ENCODE data around the gene CD58.

CD58 gene

DNA sequence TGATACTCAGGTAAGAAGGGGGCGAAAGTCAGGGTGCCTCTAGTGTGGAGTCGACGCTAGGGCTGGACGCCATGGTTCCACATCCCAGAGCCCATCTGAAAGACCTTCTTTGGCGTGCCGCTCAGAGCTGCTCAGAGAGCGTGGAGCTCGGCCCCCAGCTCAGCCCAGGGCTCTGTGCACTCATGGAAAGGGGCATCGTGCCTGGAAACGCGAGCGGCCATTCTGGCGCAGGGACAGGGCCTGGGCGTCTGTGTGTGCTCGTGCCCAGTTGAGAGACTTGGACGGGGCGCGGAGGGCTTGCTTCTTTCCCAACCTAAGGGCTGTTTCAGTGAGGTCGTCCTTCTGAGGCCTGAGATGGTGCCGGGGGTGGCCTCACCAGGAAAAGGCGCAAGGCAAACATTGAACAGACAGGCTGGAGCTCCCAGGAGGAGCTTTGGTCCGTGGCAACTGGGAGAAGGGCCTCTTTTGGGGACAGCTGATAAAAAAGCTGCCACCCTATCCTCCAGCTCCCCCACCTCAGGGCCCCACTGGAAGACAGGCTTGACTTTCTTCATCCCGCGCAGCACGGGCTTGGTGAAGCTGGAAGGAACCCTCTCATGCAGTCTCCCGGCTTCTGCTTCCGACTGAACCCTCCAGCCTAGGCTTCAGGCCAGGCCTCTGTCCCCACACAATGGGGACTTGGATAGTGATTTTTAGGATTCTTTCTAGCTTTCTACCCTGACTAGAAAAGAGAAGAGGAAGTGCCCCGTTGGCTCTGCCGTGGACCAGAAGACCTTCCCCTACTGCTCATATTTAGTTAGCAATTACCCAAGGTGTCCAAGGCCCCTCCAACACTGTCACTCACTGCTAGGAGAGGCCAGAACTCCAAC, 77.1 kb downstream of the CD58 start:
- DNase-seq = no peak

DNA sequence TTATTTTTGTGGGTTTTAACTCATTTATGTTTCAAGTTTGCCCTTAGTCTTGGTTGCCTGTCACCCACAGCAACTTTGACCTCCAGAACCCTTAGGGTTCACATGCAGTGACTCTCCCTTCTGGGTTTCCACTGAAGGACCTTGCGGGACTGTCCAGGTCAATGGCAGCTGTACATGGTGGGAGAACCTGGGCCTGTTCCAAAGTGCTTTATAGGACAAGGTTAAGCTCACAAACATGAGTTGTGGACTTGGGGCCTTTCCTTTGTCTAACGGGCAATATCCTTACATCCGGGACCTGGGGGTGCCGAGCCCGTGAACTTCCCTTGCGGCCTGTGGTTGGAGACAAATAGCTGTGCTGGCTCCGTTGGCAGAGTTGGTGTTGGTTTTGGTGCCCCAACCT, 77.8 kb downstream of the CD58 start:
- DNase-seq = no peak

DNA sequence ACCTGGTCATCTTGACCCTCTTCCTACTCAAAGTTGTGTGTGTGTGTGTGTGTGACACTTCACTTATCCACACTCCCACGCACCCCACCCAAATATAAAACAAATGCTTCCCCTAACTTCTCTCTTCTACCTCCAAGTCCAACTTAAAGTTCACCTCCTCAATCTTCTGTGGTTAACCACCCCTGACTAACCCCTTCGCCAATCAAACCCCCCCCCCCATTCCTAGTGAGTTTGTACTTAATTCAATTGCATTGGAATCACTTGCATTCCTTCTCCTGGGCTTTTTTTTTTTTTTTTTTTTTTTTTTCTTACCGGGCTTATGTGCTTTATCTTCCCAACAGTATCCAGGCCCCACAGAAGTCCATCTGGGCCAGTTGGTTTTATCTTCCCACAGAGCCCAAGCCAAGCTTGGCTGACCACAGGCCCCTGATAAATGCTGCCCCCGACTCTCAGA, 78.4 kb downstream of the CD58 start:
- peak in 1 of 56 donors; percentile 94 for DNase-seq

GRCh38 chr1:116491700-116492357, 79.0 kb downstream of the CD58 start:
- peak in 15 of 56 donors; percentile 15 to 54 (median 28) for DNase-seq

DNA sequence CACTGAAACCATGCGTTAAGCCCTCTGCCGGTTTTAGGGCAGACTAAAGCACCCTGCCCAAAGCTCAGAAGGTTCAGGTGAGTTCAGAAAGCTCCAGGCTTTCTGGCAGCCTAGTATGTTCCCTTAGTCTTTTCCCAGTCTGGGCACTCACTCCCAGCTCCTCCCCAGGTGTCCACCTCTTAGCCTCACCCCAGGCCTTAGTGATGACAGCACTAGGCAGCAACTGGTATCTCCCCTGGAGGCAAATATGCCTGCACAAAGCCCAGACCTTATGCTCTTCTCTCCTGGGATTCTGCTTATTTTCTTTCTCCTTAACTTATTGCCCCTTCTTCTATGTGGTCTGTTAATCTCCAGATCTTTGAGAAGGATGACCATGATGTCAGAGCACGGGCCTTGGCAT, 80.2 kb downstream of the CD58 start:
- no peak for DNase-seq

- DNase-seq = peak in 29 of 56 donors; percentile 7 to 58 (median 26)
Observed at GRCh38 chr1:116489231-116489697, 81.6 kb downstream of the CD58 start.

GRCh38 chr1:116488071-116488470, 82.8 kb downstream of the CD58 start:
- no peak for DNase-seq

DNA sequence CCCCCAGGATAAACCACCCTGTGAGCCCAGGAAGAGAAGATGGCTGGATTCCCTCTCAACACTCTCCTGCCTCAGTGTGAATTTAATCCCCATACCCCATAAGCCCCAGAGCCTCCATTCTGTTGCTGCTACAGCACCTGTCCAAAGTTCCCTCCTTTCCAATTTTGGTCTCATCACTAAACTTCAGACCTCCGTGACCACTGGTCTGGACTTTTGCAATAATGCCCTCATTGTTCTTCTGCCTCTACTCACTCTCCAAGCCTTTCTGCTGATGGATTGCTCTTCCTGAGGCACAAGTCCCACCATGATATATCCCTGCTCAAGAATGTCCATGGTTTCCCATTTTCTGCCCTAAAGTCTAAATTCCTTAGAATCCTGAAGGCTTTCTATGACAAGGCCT, 83.2 kb downstream of the CD58 start:
- no peak for DNase-seq

- DNase-seq = no peak
Observed at GRCh38 chr1:116487031-116487430, 83.8 kb downstream of the CD58 start.

GRCh38 chr1:116486424-116486823, 84.4 kb downstream of the CD58 start:
- DNase-seq = no peak

DNA sequence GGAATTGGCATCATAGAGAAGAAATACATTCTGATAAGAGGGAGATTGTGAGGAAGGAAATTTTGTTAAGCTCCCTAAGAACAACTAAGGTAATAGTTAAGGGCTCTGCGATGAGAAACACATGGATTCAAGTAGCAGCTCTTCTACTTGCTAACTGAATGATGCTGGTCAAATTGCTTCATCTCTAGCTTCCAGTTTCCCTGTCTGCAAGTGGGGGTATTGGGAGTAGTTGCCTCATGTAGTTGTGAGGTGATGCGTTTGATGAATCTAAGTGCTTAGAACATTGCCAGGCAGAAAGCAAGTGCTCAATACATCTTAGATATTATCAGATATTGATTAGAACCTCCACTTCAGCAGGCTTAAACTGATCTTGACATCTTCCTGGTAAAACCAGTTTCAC, 84.8 kb downstream of the CD58 start:
- no peak for DNase-seq

GRCh38 chr1:116485071-116485735, 85.6 kb downstream of the CD58 start:
- peak in 54 of 56 donors; percentile 31 to 94 (median 76) for DNase-seq

DNA sequence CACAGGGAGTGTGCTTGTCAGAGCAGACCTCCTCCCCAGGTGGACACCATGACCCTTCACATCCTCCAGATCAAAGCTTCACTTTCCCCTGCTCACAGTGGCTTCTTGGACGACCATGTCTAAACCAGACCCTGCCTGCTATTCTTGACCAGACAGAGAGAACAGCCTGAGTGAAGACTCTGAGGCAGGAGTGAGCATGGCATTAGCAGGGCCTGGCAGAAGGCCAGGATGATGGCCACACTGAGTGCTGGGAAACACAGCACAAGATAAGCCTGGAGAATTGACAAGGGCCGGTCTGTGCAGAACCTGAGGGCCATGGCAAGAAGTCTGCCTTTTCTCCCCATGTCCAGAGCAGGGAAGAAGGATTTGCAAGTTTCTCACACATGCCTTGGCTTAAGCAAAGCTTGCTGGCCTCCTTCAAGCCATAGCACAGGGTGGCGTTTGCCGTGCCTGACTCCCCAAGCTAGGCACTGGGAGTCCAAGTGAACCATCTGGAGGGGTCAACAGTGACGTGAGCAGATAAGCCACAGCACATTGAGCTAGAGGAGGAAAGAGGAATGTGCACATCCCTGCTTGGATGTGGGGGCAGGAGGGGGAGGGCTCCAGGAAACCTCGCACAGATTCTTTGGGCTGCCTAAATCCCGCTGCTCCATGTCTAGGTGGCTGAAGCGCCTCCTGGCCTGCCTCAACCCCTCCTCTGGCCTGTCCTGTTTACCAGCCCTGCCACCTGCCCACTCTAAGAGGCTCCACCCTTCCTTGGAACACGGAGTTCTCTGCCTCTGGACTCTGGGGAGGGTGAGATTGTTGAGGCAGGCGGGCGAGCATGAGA, 87.1 kb downstream of the CD58 start:
- DNase-seq = peak in 1 of 56 donors; percentile 10

DNA sequence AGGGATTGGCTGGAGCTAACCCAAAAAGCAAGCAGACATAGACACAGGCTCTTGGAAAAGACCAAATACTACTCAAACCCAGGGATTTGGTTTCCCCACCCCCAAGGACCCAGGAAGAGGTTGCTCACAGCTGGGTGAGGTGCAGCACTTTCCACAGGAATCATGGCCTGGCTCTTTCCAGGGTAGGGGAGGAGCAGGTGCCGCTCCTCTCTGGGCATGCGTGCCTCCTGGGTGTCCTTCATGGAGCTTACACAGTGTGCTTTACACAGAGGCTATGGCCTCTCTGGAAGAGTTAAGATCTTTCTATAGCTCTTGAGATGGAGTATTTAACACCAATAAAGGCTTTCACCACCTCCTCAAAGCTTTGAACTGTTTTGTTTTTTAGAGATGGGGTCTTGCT, 88.3 kb downstream of the CD58 start:
- DNase-seq = no peak

DNA sequence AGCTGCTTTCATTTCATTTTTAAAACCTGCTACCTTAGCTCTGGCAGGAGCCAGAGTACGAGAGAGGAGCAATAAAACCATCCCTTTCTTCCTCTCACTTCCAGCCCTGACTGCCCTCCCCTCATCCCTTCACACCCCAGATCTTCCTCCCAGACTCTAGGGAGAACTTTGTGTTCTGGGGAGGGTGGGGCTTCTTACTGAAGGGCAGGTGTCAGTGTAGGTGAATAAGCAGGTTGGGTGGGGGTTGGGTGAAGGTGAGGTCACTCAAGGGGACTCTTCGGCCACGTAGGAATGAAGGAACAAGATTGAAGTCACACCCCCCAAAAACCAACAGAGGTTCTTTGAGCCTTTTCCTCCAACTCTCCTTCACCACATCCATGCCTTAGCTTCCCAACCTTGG, 88.9 kb downstream of the CD58 start:
- DNase-seq = no peak

- DNase-seq = no peak
Observed at GRCh38 chr1:116478621-116479020, 92.2 kb downstream of the CD58 start.

- no peak for DNase-seq
Observed at GRCh38 chr1:116477429-116477828, 93.4 kb downstream of the CD58 start.

DNA sequence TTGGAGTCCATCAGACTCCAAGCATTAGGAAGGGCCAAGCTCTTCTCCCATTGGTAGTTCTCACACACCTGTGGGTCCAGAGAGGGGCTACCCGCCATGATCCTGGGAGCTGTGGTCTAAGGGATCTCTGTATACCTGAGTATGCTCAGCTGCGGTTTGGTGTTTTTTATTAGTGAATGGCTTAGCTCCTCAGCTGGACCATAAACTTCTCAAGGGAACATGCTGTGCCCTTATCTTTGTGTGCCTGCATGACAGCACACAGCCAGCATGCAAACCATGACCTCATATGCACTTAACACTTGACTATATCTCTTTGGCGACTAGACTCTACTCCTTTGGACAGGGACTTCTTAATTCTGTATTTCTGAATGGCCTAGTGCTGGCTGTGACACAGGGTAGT, 94.5 kb downstream of the CD58 start:
- DNase-seq = no peak

DNA sequence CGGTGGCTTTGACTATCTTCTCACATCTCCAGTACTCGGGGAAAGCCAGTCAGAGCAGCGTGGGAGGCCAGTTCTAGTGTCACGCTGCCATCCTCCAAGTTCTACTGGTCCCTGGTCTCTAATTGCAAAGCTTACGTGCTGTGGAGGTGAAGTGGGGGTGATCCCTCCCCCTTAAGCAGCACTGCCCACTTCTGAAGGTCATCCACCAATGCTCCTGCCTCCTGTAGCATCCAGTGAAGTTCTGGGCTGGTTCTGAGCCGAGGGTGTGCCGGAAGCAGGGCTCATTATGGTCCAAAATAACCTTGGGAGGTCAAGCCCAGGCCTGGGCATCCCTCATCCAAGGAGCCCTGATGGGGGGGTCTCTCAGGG, 95.0 kb downstream of the CD58 start:
- no peak for DNase-seq

DNA sequence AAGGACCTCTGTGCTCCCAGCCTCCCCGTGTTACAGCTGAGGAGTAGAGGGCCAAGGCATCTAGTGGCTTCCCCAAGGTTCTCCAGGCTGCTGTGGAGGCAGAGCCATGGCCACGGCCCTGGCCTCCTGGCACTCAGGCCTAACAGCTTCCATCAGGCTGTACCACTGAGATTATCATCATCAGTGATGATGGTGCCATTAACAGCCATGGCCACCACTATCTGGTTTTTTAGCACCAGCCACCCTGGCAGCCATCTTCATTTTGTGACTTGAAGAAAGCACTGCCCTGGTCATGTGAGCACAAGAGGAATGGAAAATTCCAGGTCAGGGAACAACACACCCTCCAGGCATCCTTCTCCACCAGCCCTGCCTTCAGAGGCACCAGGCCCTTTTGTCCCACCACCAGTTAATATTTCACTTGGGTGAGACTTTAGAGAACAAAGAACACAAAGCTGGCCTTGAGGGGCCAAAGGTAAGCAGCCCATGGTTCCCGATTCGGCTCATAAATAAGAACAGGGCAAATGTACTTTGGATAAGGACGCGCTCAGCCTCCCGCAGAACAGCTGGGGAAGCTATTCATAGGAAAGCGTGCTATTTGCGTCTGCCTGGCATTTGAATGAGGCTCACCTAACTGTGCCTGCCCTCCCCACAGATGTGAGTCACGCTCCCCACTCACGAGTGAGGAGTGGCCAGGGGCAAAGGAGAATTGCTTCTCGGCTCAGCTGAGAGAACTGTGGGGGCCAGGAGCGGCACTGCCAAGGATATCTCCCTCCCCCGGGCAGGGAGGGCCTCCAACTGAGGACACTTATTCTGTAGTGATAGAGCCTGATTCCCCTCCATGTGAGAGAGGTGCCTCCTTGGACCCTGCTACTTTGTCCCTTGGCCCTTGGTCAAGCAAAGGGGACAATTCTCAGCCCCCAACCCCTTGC, 95.6 kb downstream of the CD58 start:
- DNase-seq = peak in 24 of 56 donors; percentile 13 to 75 (median 52)
